ENCODE data around the gene HNRNPLL. TPM values are rescaled to one million over a fixed set of nuclear protein-coding genes. Genes with fewer than 3 reads are reported as not detected.

HNRNPLL gene
- total and polyA plus RNA-seq, 2 of the 8 experiments (the other 6 are each of a cell fraction or from before 2014, with no cell fraction given), result 18.6 to 69.3 TPM

GRCh38 chr2:38619458-38620164 lies 16.9 kb upstream of the HNRNPLL start:
- Histone ChIP-seq H4K5ac (ENCODE audit: insufficient read length, low read depth, low read length) (no peak overlapping the region), H3K4me3 (ENCODE audit: extremely low read depth in 1 of 4, insufficient read depth in 2 of 4, low read depth in 3 of 4, low read length in 4 of 4) (no peak overlapping the region), H4K20me1 (replicated peaks in 1 of 2; ENCODE audit: control insufficient read depth in 1 of 2, insufficient read depth in 2 of 2, low read length in 2 of 2) (no peaks in the 10 kb centered on the region), H3K9me3 (ENCODE audit: insufficient read depth in 2 of 2, low read depth in 1 of 2, low read length in 1 of 2) (no peaks in the 10 kb centered on the region), H3K4me2 (ENCODE audit: insufficient read depth in 1 of 2, low read depth in 2 of 2, low read length in 2 of 2) (no peak overlapping the region), H2BK15ac (ENCODE audit: low read length) (no peak overlapping the region), H3K4ac (replicated peaks; ENCODE audit: insufficient read length, low read depth, low read length) (no peak overlapping the region), H3K36me3 (ENCODE audit: control insufficient read depth in 2 of 4, insufficient read depth in 4 of 4, low read length in 3 of 4) (no peaks in the 10 kb centered on the region), H2AK5ac (ENCODE audit: low read depth, low read length) (no peak overlapping the region), H2BK5ac (ENCODE audit: low read depth, low read length) (no peak overlapping the region), H4K91ac (replicated peaks; ENCODE audit: insufficient read length, low read length) (no peak overlapping the region), H3K79me1 (ENCODE audit: low read depth, low read length) (no peaks in the 10 kb centered on the region), H3K4me1 (replicated peaks in 1 of 4; ENCODE audit: control insufficient read depth in 3 of 4, insufficient read depth in 4 of 4, low read length in 3 of 4) (no peaks in the 10 kb centered on the region), H3K18ac (ENCODE audit: extremely low read depth, low read length) (no peak overlapping the region), H3K27ac (ENCODE audit: low read depth, low read length) (no peak overlapping the region), H2BK20ac (ENCODE audit: low read length) (no peak overlapping the region), H2BK120ac (replicated peaks; ENCODE audit: low read depth, low read length) (no peak overlapping the region), H2BK12ac (ENCODE audit: low read depth, low read length) (no peak overlapping the region), H3K9ac (replicated peaks in 1 of 4; ENCODE audit: extremely low read depth in 1 of 4, low read depth in 3 of 4, low read length in 3 of 4) (no peak overlapping the region), H3K27me3 (replicated peaks in 1 of 4; ENCODE audit: control insufficient read depth in 3 of 4, extremely low read depth in 1 of 4, insufficient read depth in 3 of 4, low read length in 3 of 4) (no peaks in the 10 kb centered on the region), H4K8ac (ENCODE audit: extremely low read depth, insufficient read depth, low read length) (no peak overlapping the region), H3K79me2 (ENCODE audit: control insufficient read depth in 1 of 2, insufficient read depth in 2 of 2, low read length in 2 of 2) (no peaks in the 10 kb centered on the region), H3K14ac (ENCODE audit: insufficient read length) (no peak overlapping the region), H3K56ac (replicated peaks; ENCODE audit: insufficient read length, low read depth, low read length) (no peak overlapping the region), H3K23me2 (ENCODE audit: low read depth, low read length) (no peaks in the 10 kb centered on the region), H3K23ac (ENCODE audit: insufficient read length) (no peak overlapping the region), H2AFZ (ENCODE audit: low read length) (no peak overlapping the region)
- ChIA-PET CTCF (ENCODE audit: partially characterized antibody) (interaction anchor here (0.5 to 1.0 kb wide), 4 partner anchors 8 to 1198 kb away, joined by 3 to 4 read pairs (median 3); no protein-coding TSS in a partner anchor), POLR2A (ENCODE audit: partially characterized antibody) (interaction anchor here (0.9 to 1.2 kb wide), 2 partner anchors 18 to 132 kb away, joined by 3 to 5 read pairs; partner anchors contain the start of genes HNRNPLL and SRSF7)
- DNase-seq (ENCODE audit: low read depth in 1 of 2, low spot score in 2 of 2) (no peak), FAIRE-seq (no peak)
- 90% methylated on average over 4 of the region's 4 CpGs; no CpG with 5 or more reads in 1 of the 2 experiments for WGBS, 2 experiments (ENCODE audit: extremely low coverage in 1 of 2, insufficient coverage in 1 of 2, insufficient read length in 1 of 2, insufficient replicate concordance in 2 of 2, low coverage in 1 of 2, low lambda C conversion rate in 2 of 2, missing lambda C conversion rate in 1 of 2)
- TF ChIP-seq NRF1 (IDR thresholded peaks at IDR 0.05; ENCODE audit: low read depth, low read length) (no peak), USF2 (IDR thresholded peaks at IDR 0.05; ENCODE audit: low read length) (no peak), SRF (IDR thresholded peaks at IDR 0.05; ENCODE audit: low read depth, low read length) (no peak), RAD21 (IDR thresholded peaks at IDR 0.05 in 1 of 2, conservative IDR thresholded peaks at IDR 0.05 in 1 of 2; ENCODE audit: low read depth in 2 of 2, low read length in 2 of 2) (no peak), PHF8 (conservative IDR thresholded peaks at IDR 0.05; ENCODE audit: low read depth, low read length) (no peak), CBX5 (IDR thresholded peaks at IDR 0.05; ENCODE audit: low read depth, low read length) (no peak), NANOG (IDR thresholded peaks at IDR 0.05; ENCODE audit: insufficient read depth, low read depth, low read length, poor library complexity, severe bottlenecking) (no peak), BRCA1 (IDR thresholded peaks at IDR 0.05; ENCODE audit: low read depth, low read length) (no peak)
- TF ChIP-seq, protein P1, sequence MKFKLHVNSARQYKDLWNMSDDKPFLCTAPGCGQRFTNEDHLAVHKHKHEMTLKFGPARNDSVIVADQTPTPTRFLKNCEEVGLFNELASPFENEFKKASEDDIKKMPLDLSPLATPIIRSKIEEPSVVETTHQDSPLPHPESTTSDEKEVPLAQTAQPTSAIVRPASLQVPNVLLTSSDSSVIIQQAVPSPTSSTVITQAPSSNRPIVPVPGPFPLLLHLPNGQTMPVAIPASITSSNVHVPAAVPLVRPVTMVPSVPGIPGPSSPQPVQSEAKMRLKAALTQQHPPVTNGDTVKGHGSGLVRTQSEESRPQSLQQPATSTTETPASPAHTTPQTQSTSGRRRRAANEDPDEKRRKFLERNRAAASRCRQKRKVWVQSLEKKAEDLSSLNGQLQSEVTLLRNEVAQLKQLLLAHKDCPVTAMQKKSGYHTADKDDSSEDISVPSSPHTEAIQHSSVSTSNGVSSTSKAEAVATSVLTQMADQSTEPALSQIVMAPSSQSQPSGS (IDR thresholded peaks at IDR 0.05; ENCODE audit: low read length), result no peak

Measured in H1 (cell line).